ENCODE results near the gene OPCML. TPM values are rescaled to one million over a fixed set of nuclear protein-coding genes. Genes with fewer than 3 reads are reported as not detected.
A peak's percentile ranks its signal among the peaks of the same experiment; 100 is the strongest.

Gene OPCML
- polyA plus RNA-seq, 1 donor from 2014 or later = 11.6 TPM

- Histone ChIP-seq H3F3A (ENCODE audit: insufficient read depth, low read length, poor library complexity, severe bottlenecking) (no peaks in the 10 kb centered on the region), H3K79me2 (replicated peaks; ENCODE audit: insufficient read depth, low read length) (no peaks in the 10 kb centered on the region), H4K20me1 (ENCODE audit: insufficient read depth) (no peaks in the 10 kb centered on the region), H3K9me2 (ENCODE audit: insufficient read depth, low read length) (no peaks in the 10 kb centered on the region), H3K4me2 (ENCODE audit: low read length) (no peak overlapping the region), H3K27me3 (ENCODE audit: insufficient read depth, low read depth, low read length) (no peaks in the 10 kb centered on the region), H2AFZ (ENCODE audit: low read depth, low read length) (no peak overlapping the region), H3K4me3 (ENCODE audit: low read length) (no peak overlapping the region), H3K27ac (ENCODE audit: low read length) (no peak overlapping the region), H3K9ac (ENCODE audit: low read length) (no peak overlapping the region), H3K36me3 (ENCODE audit: insufficient read depth, low read length) (no peaks in the 10 kb centered on the region), H3K9me3 (ENCODE audit: low read length) (peaks cover 4% of the 10 kb centered on the region)
- TF ChIP-seq TAF1 (IDR thresholded peaks at IDR 0.05; ENCODE audit: low read depth) = no peak
Observed at GRCh38 chr11:132680584-132680983, 851.7 kb downstream of the OPCML start.

DNA sequence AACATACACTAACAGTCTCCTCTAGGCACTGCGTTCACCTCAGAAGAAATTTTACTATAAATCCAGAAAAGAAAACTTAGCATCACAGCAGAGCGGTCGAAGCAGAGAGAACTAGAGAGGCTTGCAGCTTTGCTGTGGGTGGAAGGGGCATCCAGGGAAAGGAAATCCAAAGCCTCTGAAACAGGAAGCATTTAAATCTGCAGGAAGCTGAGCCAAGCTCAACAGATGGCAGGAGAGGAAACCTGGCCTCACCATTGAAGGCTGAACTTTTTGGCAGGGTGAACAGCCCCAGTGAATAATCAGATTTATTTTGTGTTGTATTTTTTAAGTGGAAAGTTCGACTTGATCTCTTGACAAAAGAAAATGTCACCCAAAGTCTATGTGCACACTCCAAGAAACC lies 858.1 kb downstream of the OPCML start:
- no peaks in the 10 kb centered on the region for H3K36me3 ChIP-seq (ENCODE audit: insufficient read depth, low read length)
- H3K4me3 ChIP-seq (ENCODE audit: low read length) = no peak overlapping the region
- H3F3A ChIP-seq (ENCODE audit: insufficient read depth, low read length, poor library complexity, severe bottlenecking) = no peaks in the 10 kb centered on the region
- H3K27me3 ChIP-seq (ENCODE audit: insufficient read depth, low read depth, low read length) = no peaks in the 10 kb centered on the region
- no peaks in the 10 kb centered on the region for H4K20me1 ChIP-seq (ENCODE audit: insufficient read depth)
- TF ChIP-seq EP300 (conservative IDR thresholded peaks at IDR 0.05; ENCODE audit: poor library complexity, severe bottlenecking) (no peak), EZH2 (IDR thresholded peaks at IDR 0.05; ENCODE audit: borderline replicate concordance, insufficient read depth, low read length, poor library complexity, severe bottlenecking) (no peak), CTCF (IDR thresholded peaks at IDR 0.05; ENCODE audit: poor library complexity, severe bottlenecking) (no peak), SMC3 (conservative IDR thresholded peaks at IDR 0.05; ENCODE audit: poor library complexity) (no peak), REST (IDR thresholded peaks at IDR 0.05; ENCODE audit: borderline replicate concordance) (no peak), RAD21 (conservative IDR thresholded peaks at IDR 0.05) (no peak), POLR2AphosphoS5 (IDR thresholded peaks at IDR 0.05) (no peak), MXI1 (conservative IDR thresholded peaks at IDR 0.05; ENCODE audit: poor library complexity, severe bottlenecking) (no peak), TAF1 (IDR thresholded peaks at IDR 0.05; ENCODE audit: low read depth) (no peak)
- H3K9ac ChIP-seq (ENCODE audit: low read length) = no peak overlapping the region
- no peaks in the 10 kb centered on the region for H3K79me2 ChIP-seq (replicated peaks; ENCODE audit: insufficient read depth, low read length)
- H3K4me2 ChIP-seq (ENCODE audit: low read length) = no peak overlapping the region
- H3K27ac ChIP-seq (ENCODE audit: low read length) = no peak overlapping the region
- no peaks in the 10 kb centered on the region for H3K9me2 ChIP-seq (ENCODE audit: insufficient read depth, low read length)
- H3K9me3 ChIP-seq (ENCODE audit: low read length) = no peaks in the 10 kb centered on the region
- H2AFZ ChIP-seq (ENCODE audit: low read depth, low read length) = no peak overlapping the region

DNA sequence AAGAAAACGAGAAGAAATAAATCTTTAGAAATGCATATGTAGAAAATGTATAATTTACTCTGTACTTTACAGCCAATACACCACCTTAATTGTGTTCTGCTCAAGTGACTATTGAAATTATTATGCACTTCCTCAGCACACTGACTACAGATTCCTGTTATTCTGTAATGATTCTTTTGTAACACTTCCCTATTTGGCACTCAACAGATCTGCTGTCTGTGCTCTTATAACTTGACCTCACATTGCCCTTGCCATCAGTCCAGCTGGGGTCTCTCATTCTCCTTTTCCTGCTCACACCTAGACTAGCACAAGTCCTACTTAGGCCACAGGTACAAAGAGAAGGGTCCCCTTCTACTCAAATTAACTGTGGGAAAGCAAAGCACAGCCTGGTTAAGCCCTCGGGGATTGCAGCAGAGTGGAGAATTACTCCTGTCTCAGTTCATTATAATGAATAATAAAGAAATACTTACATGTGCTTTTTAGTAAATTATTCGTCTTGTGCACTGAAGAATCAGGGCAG lies 860.4 kb downstream of the OPCML start:
- no peaks in the 10 kb centered on the region for H3K9me3 ChIP-seq (ENCODE audit: low read length)
- no peaks in the 10 kb centered on the region for H4K20me1 ChIP-seq (ENCODE audit: insufficient read depth)
- no peaks in the 10 kb centered on the region for H3F3A ChIP-seq (ENCODE audit: insufficient read depth, low read length, poor library complexity, severe bottlenecking)
- H3K79me2 ChIP-seq (replicated peaks; ENCODE audit: insufficient read depth, low read length) = no peaks in the 10 kb centered on the region
- H3K27ac ChIP-seq (ENCODE audit: low read length) = peak overlapping the region; percentile 19
- H3K36me3 ChIP-seq (ENCODE audit: insufficient read depth, low read length) = no peaks in the 10 kb centered on the region
- H3K4me2 ChIP-seq (ENCODE audit: low read length) = no peak overlapping the region
- H3K27me3 ChIP-seq (ENCODE audit: insufficient read depth, low read depth, low read length) = no peaks in the 10 kb centered on the region
- no peak overlapping the region for H2AFZ ChIP-seq (ENCODE audit: low read depth, low read length)
- no peaks in the 10 kb centered on the region for H3K9me2 ChIP-seq (ENCODE audit: insufficient read depth, low read length)
- no peak overlapping the region for H3K4me3 ChIP-seq (ENCODE audit: low read length)
- TF ChIP-seq REST (IDR thresholded peaks at IDR 0.05; ENCODE audit: borderline replicate concordance) = no peak
- no peak for TF ChIP-seq RAD21 (conservative IDR thresholded peaks at IDR 0.05)
- no peak for TF ChIP-seq EP300 (conservative IDR thresholded peaks at IDR 0.05; ENCODE audit: poor library complexity, severe bottlenecking)
- no peak for TF ChIP-seq MXI1 (conservative IDR thresholded peaks at IDR 0.05; ENCODE audit: poor library complexity, severe bottlenecking)
- no peak for TF ChIP-seq SMC3 (conservative IDR thresholded peaks at IDR 0.05; ENCODE audit: poor library complexity)
- TF ChIP-seq POLR2AphosphoS5 (IDR thresholded peaks at IDR 0.05) = no peak
- no peak for TF ChIP-seq EZH2 (IDR thresholded peaks at IDR 0.05; ENCODE audit: borderline replicate concordance, insufficient read depth, low read length, poor library complexity, severe bottlenecking)
- TF ChIP-seq TAF1 (IDR thresholded peaks at IDR 0.05; ENCODE audit: low read depth) = no peak
- no peak overlapping the region for H3K9ac ChIP-seq (ENCODE audit: low read length)
